CD4-positive, alpha-beta T cell treated with Interleukin-4 for 4 hours (primary cell): Measurements from ENCODE around the gene STRIP1.
"Not testable (repeated sequence)": the region's sequence is repeated elsewhere in the genome, so short reads cannot be mapped to it uniquely, and the experiment has no call there.

Experiments used
- DNase-seq: peaks from one replicate; pipeline ENCODE4 v3.0.0-alpha.2; 2020

The STRIP1 gene

GRCh38 chr1:110008971-110009565 is 25.4 kb upstream of the STRIP1 start:
- no peak for DNase-seq

GRCh38 chr1:110011527-110012041 is 22.8 kb upstream of the STRIP1 start:
- DNase-seq: peak; percentile 49

GRCh38 chr1:110012100-110012780 is 22.2 kb upstream of the STRIP1 start:
- no peak for DNase-seq

GRCh38 chr1:110017792-110018191 is 16.6 kb upstream of the STRIP1 start:
- DNase-seq: no peak

- DNase-seq: no peak
Measured at GRCh38 chr1:110018396-110018795, 16.0 kb upstream of the STRIP1 start.

- no peak for DNase-seq
Measured at GRCh38 chr1:110019770-110020169, 14.7 kb upstream of the STRIP1 start.

GRCh38 chr1:110021285-110021684 is 13.1 kb upstream of the STRIP1 start:
- no peak for DNase-seq

- no peak for DNase-seq
Measured at GRCh38 chr1:110024613-110025012, 9.8 kb upstream of the STRIP1 start.

GRCh38 chr1:110030687-110031086 is 3.7 kb upstream of the STRIP1 start:
- DNase-seq: not testable (repeated sequence)

- DNase-seq: no peak
Measured at GRCh38 chr1:110032327-110032726, 2.1 kb upstream of the STRIP1 start.

GRCh38 chr1:110033421-110033820 is 1.0 kb upstream of the STRIP1 start:
- DNase-seq: no peak

GRCh38 chr1:110034040-110034450 is 379 bp upstream of the STRIP1 start:
- DNase-seq: no peak

- no peak for DNase-seq
Measured at GRCh38 chr1:110035236-110035752, 870 bp downstream of the STRIP1 start.

GRCh38 chr1:110038271-110038670 is 3.8 kb downstream of the STRIP1 start:
- no peak for DNase-seq

- DNase-seq: no peak
Measured at GRCh38 chr1:110039641-110040040, 5.2 kb downstream of the STRIP1 start.

- no peak for DNase-seq
Measured at GRCh38 chr1:110040548-110040947, 6.1 kb downstream of the STRIP1 start.

GRCh38 chr1:110043016-110043415 is 8.6 kb downstream of the STRIP1 start:
- no peak for DNase-seq

- no peak for DNase-seq
Measured at GRCh38 chr1:110047463-110047862, 13.0 kb downstream of the STRIP1 start.

GRCh38 chr1:110048240-110048639 is 13.8 kb downstream of the STRIP1 start:
- no peak for DNase-seq

- DNase-seq: no peak
Measured at GRCh38 chr1:110048923-110049601, 14.6 kb downstream of the STRIP1 start.

GRCh38 chr1:110049801-110050601 is 15.6 kb downstream of the STRIP1 start:
- no peak for DNase-seq

GRCh38 chr1:110050602-110051261 is 16.3 kb downstream of the STRIP1 start:
- DNase-seq: no peak
